NAMALWA (cell line): ENCODE results near the gene CDH23.
"Not testable (repeated sequence)": the region's sequence is repeated elsewhere in the genome, so short reads cannot be mapped to it uniquely, and the experiment has no call there.

ENCODE experiments used
- DNase-seq: peaks from one replicate; pipeline ENCODE4 v3.0.0-alpha.2; 2015; ENCODE audit warnings: low spot score

Gene CDH23

DNA sequence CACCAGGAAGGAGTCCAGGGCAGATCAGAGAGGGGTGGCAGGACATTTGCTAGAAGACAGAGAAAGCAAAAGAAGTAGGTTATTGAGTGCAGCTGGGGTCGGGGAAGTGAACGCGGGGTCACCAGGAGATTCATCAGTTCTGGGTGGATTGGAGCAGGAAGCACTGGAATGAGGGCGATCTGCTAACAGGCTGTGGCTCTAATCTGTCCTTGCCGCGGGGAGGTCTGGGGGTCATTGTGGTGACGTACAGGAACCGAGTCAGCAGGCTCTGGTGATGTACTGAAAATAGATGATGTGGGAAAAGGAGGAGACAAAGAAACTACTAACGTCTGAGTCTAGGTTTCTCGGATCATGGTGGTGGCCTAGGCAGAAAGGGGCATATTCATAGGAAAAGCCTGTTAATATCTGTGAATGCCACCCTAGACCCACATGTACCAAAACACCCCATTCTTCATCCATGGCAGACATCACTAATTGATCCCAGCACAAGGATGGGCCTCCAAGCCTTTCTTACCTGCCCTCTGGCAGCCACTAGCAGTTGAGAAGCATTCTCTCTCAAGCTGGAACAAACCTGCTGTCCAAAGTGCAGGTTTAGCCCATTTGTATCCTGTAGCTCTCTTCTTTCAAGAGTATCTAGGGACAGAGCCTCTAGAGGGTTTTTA is 188.3 kb downstream of the CDH23 start:
- no peak for DNase-seq

DNA sequence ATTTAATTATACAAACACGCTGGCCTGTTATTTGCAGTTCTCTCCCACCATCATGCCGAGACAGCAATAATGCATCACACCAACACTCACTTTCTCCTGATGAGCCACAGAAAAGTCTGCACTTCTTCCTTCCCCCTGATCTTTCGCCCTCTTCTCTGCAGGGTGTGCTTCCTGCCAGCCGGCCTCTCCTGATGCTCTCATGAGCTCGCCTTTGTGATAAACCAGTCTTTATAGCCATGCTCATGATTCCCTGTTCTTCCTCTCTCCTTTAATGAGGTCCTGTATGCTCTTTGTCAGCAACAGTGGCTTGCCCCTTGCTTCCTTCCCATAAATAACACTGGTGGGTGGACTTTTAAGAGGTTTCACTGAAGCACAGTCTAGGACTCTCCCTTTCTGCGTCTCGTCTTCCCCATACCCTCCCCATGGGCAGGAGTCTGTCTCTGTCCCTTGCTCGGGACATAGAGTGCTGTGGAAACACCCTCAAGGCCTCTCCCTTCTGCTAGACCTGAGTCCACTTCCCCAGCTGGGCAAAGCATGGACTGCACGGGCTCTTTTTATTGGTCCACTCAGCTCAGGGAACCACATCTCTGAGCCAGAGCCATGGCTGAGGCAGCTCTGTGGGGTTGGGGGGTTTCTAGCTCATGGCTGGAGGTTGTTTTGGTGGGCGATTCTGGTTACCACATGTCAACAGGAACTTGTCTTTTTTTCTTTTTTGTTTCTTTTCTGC is 189.0 kb downstream of the CDH23 start:
- no peak for DNase-seq

DNA sequence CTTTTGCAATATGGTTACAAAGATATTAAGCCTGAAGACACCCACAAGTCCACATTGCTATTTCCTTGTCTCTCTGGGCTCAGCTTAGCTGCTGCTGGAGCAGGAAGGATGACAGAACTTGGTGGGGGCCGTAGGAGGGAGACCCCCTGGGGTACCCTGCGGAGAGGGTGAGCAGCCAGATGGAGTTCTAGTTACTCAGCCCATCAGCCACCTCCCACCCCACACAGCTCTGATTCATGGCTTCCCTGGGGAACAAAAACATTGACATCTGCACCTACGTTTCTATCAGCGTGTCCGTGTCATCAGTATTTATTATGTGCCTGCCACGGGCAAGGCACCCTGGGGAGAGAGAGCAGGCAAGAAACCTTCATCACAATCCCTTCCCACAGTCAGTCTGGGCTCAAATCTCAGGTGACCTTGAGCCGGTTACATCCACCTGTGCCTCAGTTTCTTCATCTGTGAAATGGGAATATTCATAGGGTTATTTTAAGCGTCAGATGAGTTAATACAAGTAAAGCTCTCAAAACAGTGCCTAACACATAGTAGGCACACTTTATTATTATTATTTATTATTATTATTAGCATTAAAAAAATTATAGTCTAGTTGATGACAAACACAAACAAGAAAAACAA is 191.3 kb downstream of the CDH23 start:
- DNase-seq = no peak

DNA sequence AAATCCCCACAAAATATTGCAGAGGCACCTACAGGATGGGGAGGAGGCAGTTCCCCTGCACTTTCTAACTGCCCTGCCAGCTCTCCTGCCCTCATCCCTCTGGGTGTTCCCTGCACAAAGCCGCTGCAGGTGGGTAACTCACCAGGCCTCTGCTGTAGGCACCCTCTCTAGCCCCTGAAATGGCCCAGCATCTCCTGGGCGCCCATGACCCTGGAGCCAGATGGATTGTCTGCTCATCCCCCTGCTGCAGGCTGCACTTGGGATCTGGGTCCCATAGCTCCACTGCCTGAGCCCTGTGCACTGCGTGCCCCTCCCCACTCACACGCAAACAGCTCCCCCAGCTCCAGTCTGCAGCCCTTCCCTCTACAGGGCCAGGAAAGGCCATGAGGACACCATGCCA is 192.0 kb downstream of the CDH23 start:
- no peak for DNase-seq

DNA sequence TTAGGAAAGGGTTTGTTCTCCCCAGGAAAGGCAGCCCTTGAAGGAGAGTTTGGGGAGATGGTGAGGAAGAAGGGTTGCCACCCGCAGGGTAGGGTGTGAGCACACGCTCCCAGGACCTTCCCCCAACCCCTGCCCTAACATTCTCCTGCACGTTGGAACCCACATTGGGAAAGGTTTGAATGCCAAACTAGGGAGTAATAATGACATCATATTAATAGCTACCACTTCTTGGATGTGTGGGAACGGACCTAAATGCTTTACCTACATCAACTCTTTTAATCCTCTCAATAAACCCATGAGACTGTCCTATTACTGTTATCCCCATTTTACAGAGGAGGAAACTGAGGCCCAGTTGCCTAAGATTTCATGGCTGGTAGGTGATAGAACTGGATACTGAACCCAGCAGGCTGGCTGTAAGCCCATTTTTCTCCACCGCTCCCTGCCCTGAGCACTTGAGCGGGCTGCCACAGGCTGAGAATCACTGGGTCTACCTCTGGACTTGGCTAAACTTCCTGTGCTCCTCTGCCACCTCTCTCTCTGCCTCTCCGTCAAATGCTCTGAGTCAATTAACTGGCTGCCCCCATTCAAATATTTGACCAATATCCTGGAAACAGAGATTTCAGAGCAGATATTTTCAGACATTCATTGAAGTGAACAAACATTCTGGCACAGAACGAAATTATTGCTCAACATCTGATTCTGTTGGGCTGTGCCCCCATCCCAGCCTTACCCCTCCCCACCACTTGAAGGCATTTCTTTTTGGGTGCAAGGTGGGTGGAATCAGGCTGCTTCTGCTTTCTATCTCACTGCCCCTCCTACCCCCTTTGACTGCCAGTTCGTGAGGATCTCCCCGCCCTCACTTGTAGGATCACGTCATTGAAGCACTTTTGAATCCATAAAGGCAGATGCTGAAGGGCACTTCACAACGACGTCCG is 193.2 kb downstream of the CDH23 start:
- DNase-seq = no peak

GRCh38 chr10:71590781-71591350 is 194.1 kb downstream of the CDH23 start:
- DNase-seq = no peak

DNA sequence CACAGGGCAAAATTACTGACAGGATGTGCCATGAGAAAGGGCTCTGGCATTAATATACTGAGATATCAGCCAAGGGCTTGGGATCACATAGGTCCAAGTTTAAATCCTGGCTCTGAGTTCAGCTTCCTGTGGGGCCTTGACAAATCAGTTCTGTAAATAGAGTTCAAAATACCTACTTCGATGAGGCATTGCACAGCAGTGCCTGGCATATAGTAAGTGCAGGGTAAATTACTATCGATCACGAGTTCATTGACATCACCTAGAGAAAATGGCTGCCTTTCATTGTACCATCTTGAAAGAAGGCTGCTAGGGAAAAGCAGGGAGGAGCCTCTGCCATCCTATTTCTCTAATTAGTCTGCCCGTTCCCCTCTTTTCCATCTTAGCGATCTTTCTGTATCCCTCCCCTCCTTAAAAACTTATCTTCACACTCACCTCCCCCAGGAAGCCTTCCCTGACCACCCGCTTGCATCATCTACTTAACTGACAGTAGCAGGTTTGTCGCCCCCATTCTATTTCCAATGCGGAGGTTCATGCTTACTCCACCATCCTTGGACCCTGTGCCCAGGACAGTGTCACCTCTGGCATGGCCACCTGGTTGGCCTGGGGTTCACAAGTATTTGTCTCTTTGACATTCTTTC is 198.3 kb downstream of the CDH23 start:
- no peak for DNase-seq

- no peak for DNase-seq
Observed at GRCh38 chr10:71595649-71596048, 198.9 kb downstream of the CDH23 start.

DNA sequence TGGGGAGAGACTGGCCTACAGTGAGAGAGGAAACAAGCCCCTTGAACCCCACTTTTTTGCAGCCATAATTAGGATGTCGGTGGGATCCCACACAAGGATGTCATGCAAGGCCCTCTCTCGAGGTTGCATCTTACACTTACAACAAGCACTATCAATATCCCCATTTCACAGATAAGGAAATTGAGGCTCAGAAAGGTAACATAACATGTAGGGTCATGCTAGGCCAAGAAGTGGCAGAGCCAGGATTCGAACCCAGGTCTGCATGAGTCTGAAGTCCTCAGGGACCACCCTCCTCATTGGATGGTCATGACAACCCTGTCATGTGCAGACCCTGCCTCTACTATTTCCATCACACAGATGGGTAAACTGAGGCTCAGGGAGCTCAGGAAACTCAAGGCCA is 199.4 kb downstream of the CDH23 start:
- no peak for DNase-seq

DNA sequence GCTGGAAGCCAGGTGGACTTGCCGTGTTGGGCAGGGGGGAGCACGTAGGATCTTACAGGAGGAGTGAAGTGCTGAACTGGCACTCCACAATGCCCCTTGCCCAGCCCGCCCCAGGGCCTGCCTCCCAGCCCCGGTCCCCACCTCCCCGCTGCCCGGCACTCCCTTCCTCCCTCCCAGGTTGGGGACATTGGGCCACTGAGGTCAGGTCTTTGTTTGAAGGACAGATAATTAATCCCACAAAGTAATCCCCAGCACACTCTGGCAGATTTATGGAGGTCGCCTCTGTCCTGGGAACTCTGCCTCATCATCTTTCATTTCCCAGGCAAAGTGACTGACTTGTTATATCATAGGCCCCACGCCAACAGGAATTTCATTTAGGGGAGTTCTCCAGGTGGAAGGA is 200.0 kb downstream of the CDH23 start:
- no peak for DNase-seq

DNA sequence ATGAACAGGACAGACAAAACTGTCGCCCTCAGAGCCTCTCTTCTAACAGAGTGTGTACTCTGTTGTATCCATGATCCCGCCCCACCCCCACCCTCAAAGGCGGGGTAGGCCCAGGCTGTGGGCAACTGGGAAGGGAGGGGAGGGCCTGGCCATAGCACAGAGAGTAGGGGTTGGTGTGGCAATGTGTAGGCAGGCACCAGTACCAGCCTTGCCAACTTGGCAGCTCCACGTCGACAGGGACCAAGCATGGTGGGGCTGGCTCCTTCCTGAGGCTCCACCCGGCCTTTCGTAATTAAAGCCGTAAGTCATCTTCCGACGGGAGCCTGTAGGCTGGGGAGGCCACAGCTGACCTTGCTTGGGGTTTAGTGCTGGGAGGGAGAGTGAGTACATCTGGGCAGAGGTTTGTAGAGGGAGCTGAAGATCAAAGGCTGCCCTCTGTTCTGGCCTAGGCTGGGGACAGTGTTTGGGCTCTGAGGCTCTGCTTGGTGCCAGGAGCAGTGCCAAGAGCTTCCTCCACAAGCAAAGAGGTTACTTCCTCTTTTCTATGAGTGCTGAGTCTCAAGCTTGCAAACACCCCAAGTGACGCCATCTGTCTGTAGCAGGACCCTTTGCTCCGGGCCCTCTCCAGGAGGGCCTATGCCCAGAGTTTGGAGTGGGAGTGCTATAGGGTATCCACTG is 201.2 kb downstream of the CDH23 start:
- peak; percentile 48 for DNase-seq

DNA sequence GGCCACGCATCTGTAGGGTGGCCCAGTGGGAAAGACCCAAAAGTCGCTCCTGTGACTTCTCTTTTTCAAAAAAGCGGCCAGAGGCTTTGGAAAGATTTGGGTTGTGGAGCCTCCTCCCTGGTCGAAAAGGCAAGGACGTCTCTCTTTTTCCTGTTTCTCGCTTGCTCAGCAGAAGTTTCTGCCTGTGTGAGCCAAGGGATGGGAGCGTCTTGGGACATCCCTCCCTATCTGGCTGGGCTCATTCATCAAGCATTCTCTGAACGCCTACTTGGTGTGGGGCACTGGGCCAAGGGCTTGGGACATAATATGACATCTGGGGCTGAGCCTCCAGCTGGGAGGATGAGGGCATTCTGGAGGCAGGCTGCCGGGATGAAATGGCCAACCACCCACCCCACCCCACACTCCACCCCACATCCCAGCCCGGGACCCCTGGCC is 201.9 kb downstream of the CDH23 start:
- no peak for DNase-seq

GRCh38 chr10:71599518-71599917 is 202.8 kb downstream of the CDH23 start:
- DNase-seq = no peak

DNA sequence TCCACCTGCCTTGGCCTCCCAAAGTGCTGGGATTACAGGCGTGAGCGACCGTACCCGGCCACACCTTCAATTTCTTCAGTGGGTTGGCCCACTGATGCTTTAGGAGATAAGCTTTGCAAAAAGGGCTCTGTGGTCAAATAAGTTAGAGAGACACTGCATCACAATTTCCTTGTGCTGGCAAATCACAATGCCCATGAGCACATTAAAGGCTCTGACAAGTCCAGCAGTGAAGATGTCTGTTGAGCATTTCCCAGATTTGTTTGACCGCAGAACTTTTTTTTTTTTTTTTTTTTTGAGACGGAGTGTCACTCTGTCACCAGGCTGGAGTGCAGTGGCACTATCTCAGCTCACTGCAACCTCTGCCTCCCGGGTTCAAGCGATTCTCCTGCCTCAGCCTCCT is 203.5 kb downstream of the CDH23 start:
- not testable (repeated sequence) for DNase-seq

GRCh38 chr10:71600849-71601248 is 204.1 kb downstream of the CDH23 start:
- DNase-seq = no peak

- no peak for DNase-seq
Observed at GRCh38 chr10:71601273-71601672, 204.6 kb downstream of the CDH23 start.

GRCh38 chr10:71603150-71603549 is 206.4 kb downstream of the CDH23 start:
- no peak for DNase-seq

GRCh38 chr10:71603754-71604153 is 207.0 kb downstream of the CDH23 start:
- DNase-seq = no peak

DNA sequence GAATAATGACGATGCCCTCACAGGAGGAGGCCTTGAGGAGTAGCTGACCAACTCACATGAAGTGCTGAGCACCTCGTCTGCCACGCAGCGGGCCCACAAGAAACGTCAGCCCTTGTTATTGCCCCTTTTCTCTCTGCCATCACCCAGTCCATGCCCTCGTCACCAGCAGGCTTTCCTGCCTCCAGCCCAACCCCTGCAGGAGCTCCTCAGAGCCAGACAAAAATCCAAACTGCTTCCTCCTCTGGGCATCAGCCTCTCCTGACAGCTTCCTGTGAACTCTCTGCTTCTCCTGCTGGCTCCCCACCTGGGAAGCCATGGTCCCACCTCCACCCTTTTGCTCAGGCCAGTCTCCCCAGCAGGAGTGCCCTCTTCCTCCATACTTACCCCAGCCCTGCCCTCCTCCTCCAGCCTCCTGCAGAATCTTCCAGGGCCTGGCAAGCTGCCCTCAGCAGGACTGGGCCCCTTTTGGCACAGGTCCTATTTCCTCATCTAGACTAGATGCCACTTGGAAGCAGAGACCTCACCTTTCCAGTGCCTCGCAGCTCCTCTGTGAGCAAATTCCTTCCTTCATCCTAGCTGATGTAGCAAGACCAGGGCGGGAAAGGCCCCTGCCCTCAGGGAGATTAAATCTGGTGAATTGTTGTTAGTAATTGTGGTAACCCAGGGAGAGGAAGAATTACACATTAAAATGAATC is 207.8 kb downstream of the CDH23 start:
- no peak for DNase-seq

DNA sequence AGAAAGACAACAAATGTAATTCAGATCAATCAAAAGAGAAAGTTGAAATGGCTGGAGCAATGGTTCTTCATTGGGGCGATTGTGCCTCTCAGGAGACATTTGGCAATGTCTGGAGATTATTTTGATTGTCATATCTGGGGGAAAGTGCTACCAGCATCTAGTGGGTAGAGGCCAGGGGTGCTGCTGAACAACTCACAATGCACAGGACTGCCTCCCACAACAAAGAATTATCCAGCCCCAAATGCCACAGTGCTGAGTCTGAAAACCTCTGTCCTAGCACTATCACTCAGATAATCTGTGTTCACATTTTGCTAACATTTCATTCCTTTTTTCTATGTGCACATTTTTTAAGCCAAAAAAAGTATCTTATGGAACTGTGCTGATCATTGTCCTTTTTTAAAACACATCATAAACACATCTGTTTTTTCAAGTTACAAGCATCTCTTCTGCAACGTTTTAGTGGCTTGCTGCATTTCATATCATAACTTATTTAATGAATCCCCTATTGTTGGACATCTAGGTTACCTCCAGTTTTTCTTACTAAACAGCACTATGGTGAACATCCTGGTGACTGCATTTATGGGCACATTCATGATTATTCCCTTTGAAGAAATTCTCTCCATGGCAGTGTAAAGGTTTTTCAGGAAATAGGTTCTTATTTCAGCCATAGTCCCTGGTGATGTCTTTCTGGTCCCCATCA is 208.7 kb downstream of the CDH23 start:
- no peak for DNase-seq
